Fibroblast of skin of left biceps (primary cell): ENCODE measurements around the gene TEX52.

Experiments used
- DNase-seq, 2 experiments: peaks; one replicate each; pipeline ENCODE4 v3.0.0-alpha.2; 2013; ENCODE audit warnings: low read depth in 2 of 2

TEX52 gene

GRCh38 chr12:2832550-2833127, 24.2 kb downstream of the TEX52 start:
- DNase-seq: no peak

- no peak for DNase-seq
These were observed 27.6 kb downstream of the TEX52 start for GRCh38 chr12:2829275-2829674.

GRCh38 chr12:2826721-2827515, 29.9 kb downstream of the TEX52 start:
- DNase-seq: no peak

- no peak for DNase-seq
These were observed 30.8 kb downstream of the TEX52 start for GRCh38 chr12:2826036-2826435.

GRCh38 chr12:2825132-2825531, 31.7 kb downstream of the TEX52 start:
- DNase-seq: no peak

GRCh38 chr12:2824541-2824940, 32.3 kb downstream of the TEX52 start:
- no peak for DNase-seq

GRCh38 chr12:2823483-2823882, 33.4 kb downstream of the TEX52 start:
- DNase-seq: no peak

GRCh38 chr12:2820432-2820831, 36.4 kb downstream of the TEX52 start:
- no peak for DNase-seq

GRCh38 chr12:2819810-2820209, 37.0 kb downstream of the TEX52 start:
- no peak for DNase-seq

GRCh38 chr12:2813214-2814185, 43.3 kb downstream of the TEX52 start:
- DNase-seq: peak in 1 of 2 experiments; percentile 33

- peak; percentile 95 to 96 for DNase-seq
These were observed 44.3 kb downstream of the TEX52 start, which contains the start of gene ITFG2 for GRCh38 chr12:2812290-2813213. Gene ITFG2 (plus strand): TSS chr12:2812668. CDS start chr12:2812761, 93 bp downstream.

GRCh38 chr12:2811801-2812200, 45.0 kb downstream of the TEX52 start:
- no peak for DNase-seq

GRCh38 chr12:2806700-2807099, 50.1 kb downstream of the TEX52 start:
- no peak for DNase-seq

- DNase-seq: no peak
These were observed 51.7 kb downstream of the TEX52 start for GRCh38 chr12:2805143-2805520.

- no peak for DNase-seq
These were observed 52.3 kb downstream of the TEX52 start for GRCh38 chr12:2804393-2805142.

- no peak for DNase-seq
These were observed 53.0 kb downstream of the TEX52 start for GRCh38 chr12:2803635-2804392.

- no peak for DNase-seq
These were observed 55.6 kb downstream of the TEX52 start for GRCh38 chr12:2801044-2801783.

GRCh38 chr12:2800046-2800570, 56.7 kb downstream of the TEX52 start:
- no peak for DNase-seq
